ENCODE measurements around the gene ELAVL3.

DNA sequence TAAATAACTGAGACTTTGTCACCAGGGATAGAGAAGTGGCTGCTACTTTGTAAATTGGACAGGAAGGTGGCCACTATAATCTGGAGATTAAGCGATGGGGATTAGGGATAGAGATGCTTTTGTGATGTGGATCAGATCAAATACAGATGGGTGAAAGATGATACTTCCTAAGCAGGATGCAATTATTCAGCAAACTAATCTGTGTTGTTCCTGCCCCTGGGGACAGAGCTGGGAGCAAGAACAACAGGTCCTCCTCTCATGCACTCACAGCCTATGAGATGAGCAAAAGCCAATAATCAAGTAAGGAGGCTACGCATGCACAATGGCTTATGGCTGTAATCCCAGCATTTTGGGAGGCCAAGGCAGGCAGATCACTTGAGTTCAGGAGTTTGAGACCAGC lies 66.3 kb downstream of the ELAVL3 start:
- no peak for TF ChIP-seq GLIS3 (CRISPR knock-in tag; IDR thresholded peaks at IDR 0.05)
- TF ChIP-seq, protein P1, sequence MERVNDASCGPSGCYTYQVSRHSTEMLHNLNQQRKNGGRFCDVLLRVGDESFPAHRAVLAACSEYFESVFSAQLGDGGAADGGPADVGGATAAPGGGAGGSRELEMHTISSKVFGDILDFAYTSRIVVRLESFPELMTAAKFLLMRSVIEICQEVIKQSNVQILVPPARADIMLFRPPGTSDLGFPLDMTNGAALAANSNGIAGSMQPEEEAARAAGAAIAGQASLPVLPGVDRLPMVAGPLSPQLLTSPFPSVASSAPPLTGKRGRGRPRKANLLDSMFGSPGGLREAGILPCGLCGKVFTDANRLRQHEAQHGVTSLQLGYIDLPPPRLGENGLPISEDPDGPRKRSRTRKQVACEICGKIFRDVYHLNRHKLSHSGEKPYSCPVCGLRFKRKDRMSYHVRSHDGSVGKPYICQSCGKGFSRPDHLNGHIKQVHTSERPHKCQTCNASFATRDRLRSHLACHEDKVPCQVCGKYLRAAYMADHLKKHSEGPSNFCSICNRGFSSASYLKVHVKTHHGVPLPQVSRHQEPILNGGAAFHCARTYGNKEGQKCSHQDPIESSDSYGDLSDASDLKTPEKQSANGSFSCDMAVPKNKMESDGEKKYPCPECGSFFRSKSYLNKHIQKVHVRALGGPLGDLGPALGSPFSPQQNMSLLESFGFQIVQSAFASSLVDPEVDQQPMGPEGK (CRISPR knock-in tag; IDR thresholded peaks at IDR 0.05; ENCODE audit: borderline replicate concordance): no peak
- TF ChIP-seq ARNTL (CRISPR knock-in tag; IDR thresholded peaks at IDR 0.05; ENCODE audit: borderline replicate concordance, low read depth): no peak
- no peak for TF ChIP-seq ZNF565 (CRISPR knock-in tag; conservative IDR thresholded peaks at IDR 0.05; ENCODE audit: low read depth)
- TF ChIP-seq TOX (CRISPR knock-in tag; IDR thresholded peaks at IDR 0.05; ENCODE audit: borderline replicate concordance): no peak
- TF ChIP-seq RARB (CRISPR knock-in tag; IDR thresholded peaks at IDR 0.05): no peak
- no peak for TF ChIP-seq ZFP30 (CRISPR knock-in tag; IDR thresholded peaks at IDR 0.05)
- TF ChIP-seq ZNF8 (CRISPR knock-in tag; IDR thresholded peaks at IDR 0.05): no peak
- no peak for TF ChIP-seq ZNF70 (CRISPR knock-in tag; IDR thresholded peaks at IDR 0.05)
- TF ChIP-seq, protein P2, sequence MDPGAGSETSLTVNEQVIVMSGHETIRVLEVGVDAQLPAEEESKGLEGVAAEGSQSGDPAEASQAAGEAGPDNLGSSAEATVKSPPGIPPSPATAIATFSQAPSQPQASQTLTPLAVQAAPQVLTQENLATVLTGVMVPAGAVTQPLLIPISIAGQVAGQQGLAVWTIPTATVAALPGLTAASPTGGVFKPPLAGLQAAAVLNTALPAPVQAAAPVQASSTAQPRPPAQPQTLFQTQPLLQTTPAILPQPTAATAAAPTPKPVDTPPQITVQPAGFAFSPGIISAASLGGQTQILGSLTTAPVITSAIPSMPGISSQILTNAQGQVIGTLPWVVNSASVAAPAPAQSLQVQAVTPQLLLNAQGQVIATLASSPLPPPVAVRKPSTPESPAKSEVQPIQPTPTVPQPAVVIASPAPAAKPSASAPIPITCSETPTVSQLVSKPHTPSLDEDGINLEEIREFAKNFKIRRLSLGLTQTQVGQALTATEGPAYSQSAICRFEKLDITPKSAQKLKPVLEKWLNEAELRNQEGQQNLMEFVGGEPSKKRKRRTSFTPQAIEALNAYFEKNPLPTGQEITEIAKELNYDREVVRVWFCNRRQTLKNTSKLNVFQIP (CRISPR knock-in tag; IDR thresholded peaks at IDR 0.05; ENCODE audit: borderline replicate concordance, low read depth): no peak
- no peak for TF ChIP-seq CSDC2 (CRISPR knock-in tag; IDR thresholded peaks at IDR 0.05)
- TF ChIP-seq, protein P3, sequence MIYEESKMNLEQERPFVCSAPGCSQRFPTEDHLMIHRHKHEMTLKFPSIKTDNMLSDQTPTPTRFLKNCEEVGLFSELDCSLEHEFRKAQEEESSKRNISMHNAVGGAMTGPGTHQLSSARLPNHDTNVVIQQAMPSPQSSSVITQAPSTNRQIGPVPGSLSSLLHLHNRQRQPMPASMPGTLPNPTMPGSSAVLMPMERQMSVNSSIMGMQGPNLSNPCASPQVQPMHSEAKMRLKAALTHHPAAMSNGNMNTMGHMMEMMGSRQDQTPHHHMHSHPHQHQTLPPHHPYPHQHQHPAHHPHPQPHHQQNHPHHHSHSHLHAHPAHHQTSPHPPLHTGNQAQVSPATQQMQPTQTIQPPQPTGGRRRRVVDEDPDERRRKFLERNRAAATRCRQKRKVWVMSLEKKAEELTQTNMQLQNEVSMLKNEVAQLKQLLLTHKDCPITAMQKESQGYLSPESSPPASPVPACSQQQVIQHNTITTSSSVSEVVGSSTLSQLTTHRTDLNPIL (CRISPR knock-in tag; IDR thresholded peaks at IDR 0.05; ENCODE audit: low read depth): no peak
- TF ChIP-seq ESRRG (CRISPR knock-in tag; IDR thresholded peaks at IDR 0.05): no peak
- TF ChIP-seq SNAI2 (CRISPR knock-in tag; IDR thresholded peaks at IDR 0.05): no peak
